GM21390 (cell line): ENCODE data around the gene EXOC3.
"Not testable (repeated sequence)": the region's sequence is repeated elsewhere in the genome, so short reads cannot be mapped to it uniquely, and the experiment has no call there.

Experiments
- ATAC-seq: cut with Tn5 transposase; IDR thresholded peaks from one replicate; pipeline ENCODE4 v1.9.1; 2021; ENCODE audit not compliant: unreplicated experiment

EXOC3 gene

GRCh38 chr5:472076-472655 lies 29.2 kb downstream of the EXOC3 start:
- ATAC-seq: peak; percentile 17

GRCh38 chr5:472656-473550 lies 29.9 kb downstream of the EXOC3 start:
- peak; percentile 61 for ATAC-seq

- peak; percentile 25 for ATAC-seq
Measured at GRCh38 chr5:473551-474192, 30.7 kb downstream of the EXOC3 start.

GRCh38 chr5:474232-474839 lies 31.4 kb downstream of the EXOC3 start:
- ATAC-seq: not testable (repeated sequence)

- no peak for ATAC-seq
Measured at GRCh38 chr5:474840-475661, 32.1 kb downstream of the EXOC3 start.

GRCh38 chr5:475704-476101 lies 32.7 kb downstream of the EXOC3 start:
- no peak for ATAC-seq

GRCh38 chr5:476102-476813 lies 33.3 kb downstream of the EXOC3 start:
- no peak for ATAC-seq

- no peak for ATAC-seq
Measured at GRCh38 chr5:476814-477175, 33.8 kb downstream of the EXOC3 start.

- no peak for ATAC-seq
Measured at GRCh38 chr5:477247-477646, 34.3 kb downstream of the EXOC3 start.

- ATAC-seq: no peak
Measured at GRCh38 chr5:477871-478270, 34.9 kb downstream of the EXOC3 start.

- ATAC-seq: no peak
Measured at GRCh38 chr5:478369-478981, 35.5 kb downstream of the EXOC3 start.

GRCh38 chr5:478982-479535 lies 36.1 kb downstream of the EXOC3 start:
- ATAC-seq: no peak

GRCh38 chr5:479566-480319 lies 36.8 kb downstream of the EXOC3 start:
- no peak for ATAC-seq

- no peak for ATAC-seq
Measured at GRCh38 chr5:481347-481746, 38.4 kb downstream of the EXOC3 start.

GRCh38 chr5:482021-482420 lies 39.0 kb downstream of the EXOC3 start:
- ATAC-seq: no peak

GRCh38 chr5:482506-482905 lies 39.5 kb downstream of the EXOC3 start:
- ATAC-seq: no peak

GRCh38 chr5:483011-483410 lies 40.0 kb downstream of the EXOC3 start:
- ATAC-seq: no peak

GRCh38 chr5:483434-484140 lies 40.6 kb downstream of the EXOC3 start:
- no peak for ATAC-seq
